Muscle of leg (tissue), 11 donors: ENCODE data around the gene MYRIP. TPM values are rescaled to one million over a fixed set of nuclear protein-coding genes. Genes with fewer than 3 reads are reported as not detected.
"Not testable (repeated sequence)": the region's sequence is repeated elsewhere in the genome, so short reads cannot be mapped to it uniquely, and the experiment has no call there.

ENCODE experiments used
- DNase-seq: peaks from one replicate; pipeline ENCODE4 v3.0.0; 2013
- H3K27ac ChIP-seq: one replicate; pipeline ENCODE4 v1.5.1; 2013; ENCODE audit warnings: mild to moderate bottlenecking, low read length, control low read depth
- H3K27me3 ChIP-seq: one replicate; pipeline ENCODE4 v1.6.1; 2013; ENCODE audit warnings: low read length; ENCODE audit not compliant: control insufficient read depth, insufficient read depth
- H3K36me3 ChIP-seq: one replicate; pipeline ENCODE4 v1.6.1; 2013; ENCODE audit warnings: low read length; ENCODE audit not compliant: control insufficient read depth, insufficient read depth
- H3K4me1 ChIP-seq: one replicate; pipeline ENCODE4 v1.6.1; 2013; ENCODE audit warnings: low read length; ENCODE audit not compliant: control insufficient read depth, insufficient read depth
- H3K4me3 ChIP-seq: one replicate; pipeline ENCODE4 v1.5.1; 2013; ENCODE audit warnings: low read length, control low read depth
- H3K9me3 ChIP-seq: replicated peaks from 2 replicates; pipeline ENCODE4 v1.6.1; 2013; ENCODE audit warnings: low read depth, low read length; ENCODE audit not compliant: control insufficient read depth
- WGBS: methylation state at CpG from one replicate; pipeline ENCODE4 v1.1.5; 2013; ENCODE audit warnings: missing lambda C conversion rate; ENCODE audit not compliant: insufficient coverage; 5-methylcytosine and 5-hydroxymethylcytosine counted together
- polyA plus RNA-seq, 8 donors: library from polyadenylated mRNA; unstranded; fragments of 120-200 nt; gene quantifications; one replicate each; pipeline versions ENCODE4 v1.2.1 to v1.2.3, GENCODE V29; 2013; ENCODE audit warnings: inconsistent platforms in 1 of 8, low replicate concordance in 1 of 8; ENCODE audit not compliant: insufficient read length in 8 of 8, insufficient read depth in 1 of 8
- total RNA-seq: library from RNA; stranded (reverse); fragments of 120-200 nt; gene quantifications from one replicate; pipeline ENCODE4 v1.2.4, GENCODE V29; 2013

The MYRIP gene
- total and polyA plus RNA-seq, 9 donors: 0.43 to 1.3 (median 0.75) TPM

DNA sequence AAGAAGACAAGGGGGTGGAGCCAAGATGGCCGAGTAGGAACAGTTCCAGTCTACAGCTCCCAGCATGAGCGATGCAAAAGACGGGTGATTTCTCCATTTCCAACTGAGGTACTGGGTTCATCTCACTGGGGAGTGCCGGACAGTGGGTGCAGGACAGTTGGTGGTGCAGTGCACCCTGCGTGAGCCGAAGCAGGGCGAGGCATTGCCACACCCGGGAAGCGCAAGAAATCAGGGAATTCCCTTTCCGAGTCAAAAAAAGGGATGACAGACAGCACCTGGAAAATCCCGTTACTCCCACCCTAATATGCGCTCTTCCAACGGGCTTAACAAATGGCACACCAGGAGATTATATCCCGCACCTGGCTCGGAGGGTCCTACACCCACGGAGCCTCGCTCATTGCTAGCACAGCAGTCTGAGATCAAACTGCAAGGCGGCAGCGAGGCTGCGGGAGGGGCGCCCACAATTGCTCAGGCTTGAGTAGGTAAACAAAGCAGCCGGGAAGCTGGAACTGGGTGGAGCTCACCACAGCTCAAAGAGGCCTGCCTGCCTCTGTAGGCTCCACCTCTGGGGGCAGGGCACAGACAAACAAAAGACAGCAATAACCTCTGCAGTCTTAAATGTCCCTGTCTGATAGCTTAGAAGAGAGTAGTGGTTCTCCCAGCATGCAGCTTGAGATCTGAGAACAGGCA lies 324.6 kb downstream of the MYRIP start:
- H3K9me3 ChIP-seq, H3K4me3 ChIP-seq, H3K4me1 ChIP-seq, H3K27ac ChIP-seq, H3K27me3 ChIP-seq, DNase-seq, H3K36me3 ChIP-seq: not testable (repeated sequence)
- 91% methylated on average over 22 of the region's 22 CpGs for WGBS

DNA sequence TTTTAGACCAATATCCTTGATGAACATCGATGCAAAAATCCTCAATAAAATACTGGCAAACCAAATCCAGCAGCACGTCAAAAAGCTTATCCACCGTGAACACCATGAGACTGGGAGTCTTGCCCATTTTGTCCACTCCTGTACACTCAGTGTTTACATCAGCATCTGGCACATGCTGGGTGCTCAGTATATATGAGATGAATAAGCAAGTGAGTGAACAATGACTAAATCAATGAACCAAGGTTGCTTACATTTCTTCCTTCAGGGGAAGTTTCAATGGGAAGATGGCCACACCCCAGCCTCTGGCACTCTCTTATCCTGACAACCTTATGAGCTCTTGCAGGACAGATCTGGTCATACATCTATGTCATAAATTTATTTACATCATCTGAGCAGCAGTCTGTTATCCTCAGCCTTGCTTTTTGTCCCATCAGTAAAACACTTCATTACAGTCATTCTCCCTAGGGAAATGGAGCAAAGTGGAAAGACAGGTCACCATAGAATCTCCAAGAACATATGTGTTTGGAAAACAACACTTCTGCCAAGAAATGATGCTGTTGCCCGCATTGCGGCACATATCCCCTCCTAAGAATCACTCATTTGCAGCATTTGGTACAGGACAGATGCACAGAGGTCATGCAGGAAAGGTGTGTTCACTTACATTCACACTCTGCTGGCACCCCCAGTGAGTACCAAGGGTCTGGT lies 328.3 kb downstream of the MYRIP start:
- Histone ChIP-seq H3K9me3 (peaks cover 8% of the 10 kb centered on the region), H3K4me3 (no peak overlapping the region), H3K27ac (no peak overlapping the region), H3K4me1 (no peaks in the 10 kb centered on the region), H3K27me3 (no peaks in the 10 kb centered on the region), H3K36me3 (no peaks in the 10 kb centered on the region)
- DNase-seq: no peak
- 94% methylated on average over 2 of the region's 5 CpGs for WGBS

DNA sequence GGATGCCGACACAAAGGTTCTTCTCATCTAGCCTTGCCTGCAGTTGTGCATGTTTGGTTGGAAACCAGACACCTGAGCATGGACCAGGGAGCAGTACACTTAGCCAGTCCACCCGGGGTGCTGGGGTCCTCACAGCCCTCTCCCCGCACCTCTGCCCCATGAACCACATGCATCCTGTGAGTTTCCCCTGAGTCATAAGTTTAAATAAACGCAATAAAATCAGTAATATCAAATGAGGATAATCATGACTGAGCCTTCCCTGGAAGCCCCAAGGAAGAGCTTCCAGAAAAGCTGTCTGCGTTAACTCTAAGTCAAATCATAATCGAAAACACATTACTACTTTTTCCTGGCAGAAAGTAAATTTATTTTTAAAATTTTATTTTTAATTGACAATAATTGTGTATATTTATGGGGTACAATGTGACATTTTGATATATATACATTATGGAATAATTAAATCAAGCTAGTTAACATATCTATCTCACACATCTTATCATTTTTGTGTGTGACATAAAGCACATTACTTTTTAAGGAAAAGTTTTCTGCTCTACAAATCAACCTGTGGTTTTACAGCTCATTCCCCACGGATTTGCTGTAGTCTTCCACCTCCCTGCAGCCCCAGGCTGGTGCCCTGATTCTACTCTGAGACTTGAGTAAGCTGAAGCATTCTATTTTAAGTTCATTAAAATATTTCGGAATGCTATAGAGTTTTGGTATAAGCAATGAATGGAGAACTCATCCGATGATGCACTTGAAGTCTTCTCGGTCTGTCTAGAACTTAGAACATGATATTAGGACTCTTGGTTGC lies 334.1 kb downstream of the MYRIP start:
- WGBS: 67% methylated on average over 1 of the region's 10 CpGs
- Histone ChIP-seq H3K36me3 (no peaks in the 10 kb centered on the region), H3K27me3 (no peaks in the 10 kb centered on the region), H3K4me1 (no peaks in the 10 kb centered on the region), H3K27ac (no peak overlapping the region), H3K9me3 (peaks cover 3% of the 10 kb centered on the region), H3K4me3 (no peak overlapping the region)
- DNase-seq: no peak

DNA sequence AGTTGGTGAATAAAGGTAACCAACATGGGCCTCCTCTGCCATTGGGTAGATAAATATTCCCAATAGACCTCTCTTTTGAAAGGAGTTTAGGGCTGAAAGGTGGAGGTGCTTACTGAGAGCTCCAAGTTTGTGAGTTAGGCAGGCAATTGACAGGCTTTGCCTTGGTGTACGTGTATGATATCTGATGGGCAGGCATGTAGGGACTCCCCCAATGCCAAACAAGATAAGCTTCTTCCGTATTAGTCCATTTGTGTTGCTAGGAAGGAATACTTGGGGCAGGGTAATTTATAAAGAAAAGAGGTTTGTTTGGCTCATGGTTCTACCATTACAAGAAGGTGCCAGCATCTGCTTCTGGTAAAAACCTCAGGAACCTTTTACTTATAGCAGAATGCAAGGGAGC lies 339.4 kb downstream of the MYRIP start:
- H3K27me3 ChIP-seq: no peaks in the 10 kb centered on the region
- no peaks in the 10 kb centered on the region for H3K36me3 ChIP-seq
- no peaks in the 10 kb centered on the region for H3K4me1 ChIP-seq
- H3K27ac ChIP-seq: no peak overlapping the region
- DNase-seq: no peak
- no peak overlapping the region for H3K4me3 ChIP-seq
- no peaks in the 10 kb centered on the region for H3K9me3 ChIP-seq
- 81% methylated on average over 2 of the region's 2 CpGs for WGBS

DNA sequence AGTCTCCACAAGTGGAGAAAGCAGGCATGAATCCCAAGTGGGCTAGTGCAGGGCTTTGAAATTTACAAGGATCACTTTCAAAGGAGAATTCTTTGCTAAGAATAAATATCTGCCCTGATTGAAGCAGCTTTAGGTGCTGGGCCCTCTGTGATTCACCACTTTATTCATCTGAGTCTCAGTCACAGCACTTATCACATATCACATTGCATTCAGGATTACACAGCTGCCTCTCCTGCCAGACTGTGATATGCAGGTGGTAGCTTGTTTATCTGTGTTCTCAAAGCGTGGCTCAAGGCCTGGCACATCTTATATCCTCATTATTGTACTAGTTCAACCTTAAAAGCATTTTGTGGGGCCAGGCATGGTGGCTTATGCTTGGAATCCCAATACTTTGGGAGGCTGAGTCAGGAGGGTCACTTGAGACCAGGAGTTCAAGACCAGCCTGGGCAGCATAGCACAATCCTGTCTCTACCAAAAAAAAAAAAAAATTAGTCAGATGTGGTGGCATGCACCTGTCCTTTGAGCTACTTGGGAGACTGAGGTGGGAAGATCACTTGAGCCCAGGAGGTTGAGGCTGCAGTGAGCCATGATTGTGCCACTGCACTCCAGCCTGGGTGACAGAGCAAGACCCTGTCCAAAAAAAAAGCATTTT lies 343.2 kb downstream of the MYRIP start:
- Histone ChIP-seq H3K27me3 (no peaks in the 10 kb centered on the region), H3K9me3 (no peaks in the 10 kb centered on the region), H3K36me3 (no peaks in the 10 kb centered on the region), H3K27ac (no peak overlapping the region), H3K4me3 (no peak overlapping the region), H3K4me1 (no peaks in the 10 kb centered on the region)
- no peak for DNase-seq
- no CpG with 5 or more reads among the region's 1 CpG for WGBS

DNA sequence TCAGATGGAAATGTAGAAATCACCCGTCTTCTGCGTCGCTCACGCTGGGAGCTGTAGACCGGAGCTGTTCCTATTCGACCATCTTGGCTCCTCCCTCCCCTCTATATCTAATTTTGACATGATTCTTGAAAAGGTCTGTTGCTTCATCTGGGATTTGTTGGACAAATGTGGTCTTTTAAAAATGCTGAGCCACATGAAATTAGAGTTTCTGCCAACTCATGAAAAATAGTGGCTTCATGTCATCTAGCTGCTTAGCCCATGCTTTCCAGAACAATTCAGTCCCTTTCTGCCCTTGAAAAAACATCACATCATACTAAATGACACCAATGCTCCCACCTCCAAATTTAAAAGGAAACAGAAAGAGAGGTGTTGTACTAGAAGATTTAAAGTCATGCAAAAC lies 351.5 kb downstream of the MYRIP start:
- no peaks in the 10 kb centered on the region for H3K36me3 ChIP-seq
- H3K27ac ChIP-seq: no peak overlapping the region
- peaks cover 6% of the 10 kb centered on the region for H3K9me3 ChIP-seq
- no peaks in the 10 kb centered on the region for H3K27me3 ChIP-seq
- 80% methylated on average over 1 of the region's 6 CpGs for WGBS
- no peak for DNase-seq
- H3K4me3 ChIP-seq: no peak overlapping the region
- H3K4me1 ChIP-seq: no peaks in the 10 kb centered on the region

DNA sequence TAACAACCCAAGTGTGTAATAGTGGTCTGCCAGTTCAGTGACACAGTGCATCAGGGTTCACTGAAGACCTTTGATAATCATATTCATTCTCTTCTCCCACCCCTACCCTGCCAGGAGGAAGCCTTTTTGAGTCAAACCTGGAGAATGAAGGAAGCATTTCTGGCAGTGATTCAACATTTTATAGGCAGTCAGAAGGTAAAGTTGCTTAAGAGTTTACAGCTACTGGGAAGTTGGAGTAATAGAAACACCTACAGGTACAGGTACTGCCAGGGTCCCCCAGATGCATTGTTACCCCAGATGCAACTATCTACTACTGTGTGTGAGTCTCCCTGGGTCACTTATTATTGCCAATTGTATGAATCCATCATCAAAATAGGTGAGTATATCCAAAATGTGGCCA lies 353.2 kb downstream of the MYRIP start:
- Histone ChIP-seq H3K36me3 (no peaks in the 10 kb centered on the region), H3K27me3 (no peaks in the 10 kb centered on the region), H3K9me3 (peaks cover 6% of the 10 kb centered on the region), H3K27ac (no peak overlapping the region), H3K4me3 (no peak overlapping the region), H3K4me1 (no peaks in the 10 kb centered on the region)
- DNase-seq: no peak

DNA sequence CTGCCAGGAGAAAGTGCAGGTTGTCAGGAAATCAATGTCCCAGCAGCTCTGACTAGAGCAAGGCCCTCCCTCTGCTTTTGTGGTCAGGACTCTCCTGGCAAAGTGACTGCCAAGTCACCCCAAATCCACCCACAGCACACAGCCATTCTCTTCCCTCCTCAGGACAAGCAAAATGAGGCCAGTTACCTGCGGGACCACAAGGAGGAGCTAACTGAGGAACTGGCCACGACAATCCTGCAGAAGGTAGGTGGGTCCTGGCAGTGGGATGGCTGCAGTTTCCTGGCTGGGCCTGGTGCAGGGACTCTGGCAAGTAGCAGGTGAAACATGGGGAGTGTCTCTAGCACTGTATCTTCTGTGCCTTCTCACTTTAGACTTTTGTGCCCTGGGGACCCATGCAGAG lies 357.6 kb downstream of the MYRIP start:
- Histone ChIP-seq H3K9me3 (no peaks in the 10 kb centered on the region), H3K4me3 (no peak overlapping the region), H3K4me1 (no peaks in the 10 kb centered on the region), H3K36me3 (no peaks in the 10 kb centered on the region), H3K27ac (no peak overlapping the region), H3K27me3 (no peaks in the 10 kb centered on the region)
- WGBS: 38% methylated on average over 2 of the region's 2 CpGs
- DNase-seq: no peak

DNA sequence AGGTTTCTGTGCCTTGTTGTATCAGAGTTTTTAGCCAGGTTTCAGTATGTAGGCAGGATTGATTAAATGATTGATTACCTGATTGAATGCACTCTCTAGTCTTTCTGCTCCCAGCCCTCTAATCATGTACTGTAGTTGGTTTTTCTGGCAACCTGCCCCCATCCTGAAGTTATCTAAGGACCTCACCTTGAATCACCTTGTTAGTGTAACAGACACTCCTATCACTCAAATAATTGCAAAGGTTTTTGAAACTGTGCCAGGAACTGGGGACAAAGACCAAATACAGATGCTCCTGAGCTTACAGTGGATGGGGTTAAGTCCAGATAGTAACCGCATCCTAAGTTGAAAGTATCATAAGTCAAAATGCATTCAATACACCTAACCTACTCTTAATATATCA lies 358.5 kb downstream of the MYRIP start:
- H3K9me3 ChIP-seq: no peaks in the 10 kb centered on the region
- H3K36me3 ChIP-seq: no peaks in the 10 kb centered on the region
- no peaks in the 10 kb centered on the region for H3K27me3 ChIP-seq
- H3K4me1 ChIP-seq: peaks cover 6% of the 10 kb centered on the region
- DNase-seq: no peak
- WGBS: 100% methylated on average over 1 of the region's 1 CpG
- H3K27ac ChIP-seq: no peak overlapping the region
- H3K4me3 ChIP-seq: no peak overlapping the region

DNA sequence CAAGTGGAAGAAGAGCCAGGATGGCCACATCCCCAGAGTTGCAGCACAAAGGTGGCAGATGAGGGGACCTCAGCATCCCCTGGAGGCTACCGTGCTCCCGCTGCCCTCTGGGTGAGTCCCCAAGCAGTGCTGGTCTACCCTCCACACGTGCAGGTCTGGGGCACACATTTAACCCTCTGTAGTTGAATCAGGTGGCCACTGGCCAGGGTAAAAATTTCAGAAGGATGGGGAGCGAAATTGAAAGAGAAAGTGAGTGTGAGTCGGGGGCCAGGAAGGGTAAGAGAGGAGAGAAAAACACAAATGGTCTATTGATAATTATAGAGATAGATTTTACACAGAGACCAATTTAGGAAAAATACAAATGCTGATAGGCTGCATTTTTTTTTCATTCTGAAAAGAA lies 360.6 kb downstream of the MYRIP start:
- Histone ChIP-seq H3K27ac (no peak overlapping the region), H3K36me3 (no peaks in the 10 kb centered on the region), H3K4me1 (peaks cover 12% of the 10 kb centered on the region), H3K4me3 (no peak overlapping the region), H3K9me3 (no peaks in the 10 kb centered on the region), H3K27me3 (no peaks in the 10 kb centered on the region)
- 80% methylated on average over 2 of the region's 5 CpGs for WGBS
- DNase-seq: no peak
